OCI-LY3 (cell line): Measurements from ENCODE around the gene ASB13.

Experiments used
- CTCF ChIP-seq: fragments of 200-600, 300-600 bp; sonication (generic); IDR thresholded peaks from 2 replicates; pipeline ENCODE4 v1.5.1; 2014; ENCODE audit warnings: antibody characterized with exemption, low read length, low read depth
- EZH2phosphoT487 ChIP-seq: fragments of 200-600 bp; shearing (Covaris generic); IDR thresholded peaks from 2 replicates; pipeline ENCODE4 v1.6.1; 2018; ENCODE audit warnings: antibody characterized with exemption, mixed run types, low read depth

DNA sequence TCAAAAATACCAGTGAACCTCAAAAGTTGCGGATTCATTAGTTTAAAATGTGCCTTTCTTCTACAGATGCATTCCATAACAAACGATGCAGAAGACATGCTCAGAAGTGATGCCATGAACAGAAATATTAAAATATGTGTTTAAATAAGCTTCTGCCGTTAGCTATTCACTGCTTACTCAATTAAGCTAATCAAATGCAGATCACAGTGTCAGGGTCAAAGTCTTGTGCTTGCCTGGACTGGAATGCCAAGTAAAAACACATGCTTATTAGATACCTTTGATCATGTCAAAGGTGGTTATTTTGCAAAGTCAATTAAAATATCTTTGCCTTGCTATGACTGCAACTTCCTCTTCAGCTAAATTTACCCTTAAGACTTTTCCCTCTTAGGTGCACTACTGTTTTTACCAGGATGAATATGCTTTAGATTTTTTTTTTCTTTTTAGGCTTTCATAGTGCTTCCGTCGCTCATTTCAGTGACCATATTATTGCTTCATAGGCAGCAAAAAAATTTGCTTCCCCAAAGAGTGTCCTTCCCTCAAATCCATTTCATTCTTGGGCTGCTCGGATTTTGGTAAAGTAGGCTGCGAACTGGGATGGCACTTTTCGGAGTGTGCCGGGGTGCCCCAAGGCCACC lies 905 bp downstream of the ASB13 start:
- TF ChIP-seq CTCF (no peak), EZH2phosphoT487 (no peak)
